ENCODE results near the gene SERPINA6.

DNA sequence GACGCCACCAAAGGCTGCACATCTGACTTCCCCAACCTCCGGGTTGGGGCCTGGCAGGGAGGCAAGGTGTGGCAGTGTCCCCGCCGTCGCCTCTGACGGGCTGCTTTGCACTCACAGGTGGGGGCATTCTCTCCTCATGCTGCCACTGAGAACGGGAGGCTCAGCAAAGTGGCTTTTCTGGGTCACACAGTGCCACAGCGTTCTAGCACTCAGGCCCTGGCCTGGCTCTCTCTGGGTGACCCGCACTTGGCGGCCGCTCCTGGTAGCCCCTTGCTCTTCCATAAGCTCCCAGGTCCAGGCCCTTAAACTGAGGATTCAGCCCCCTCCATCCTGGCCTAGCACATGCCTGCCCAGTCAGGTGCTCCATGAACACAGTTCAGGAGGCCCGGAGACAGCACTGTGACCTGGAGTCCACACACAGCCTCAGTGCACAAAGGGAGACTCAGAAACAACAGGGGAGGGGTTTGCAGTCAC lies 40.1 kb upstream of the SERPINA6 start:
- no peak for TF ChIP-seq POLR2AphosphoS5 (IDR thresholded peaks at IDR 0.05; ENCODE audit: insufficient read depth in 1 of 2, low read depth in 1 of 2)
- TF ChIP-seq, protein P1, sequence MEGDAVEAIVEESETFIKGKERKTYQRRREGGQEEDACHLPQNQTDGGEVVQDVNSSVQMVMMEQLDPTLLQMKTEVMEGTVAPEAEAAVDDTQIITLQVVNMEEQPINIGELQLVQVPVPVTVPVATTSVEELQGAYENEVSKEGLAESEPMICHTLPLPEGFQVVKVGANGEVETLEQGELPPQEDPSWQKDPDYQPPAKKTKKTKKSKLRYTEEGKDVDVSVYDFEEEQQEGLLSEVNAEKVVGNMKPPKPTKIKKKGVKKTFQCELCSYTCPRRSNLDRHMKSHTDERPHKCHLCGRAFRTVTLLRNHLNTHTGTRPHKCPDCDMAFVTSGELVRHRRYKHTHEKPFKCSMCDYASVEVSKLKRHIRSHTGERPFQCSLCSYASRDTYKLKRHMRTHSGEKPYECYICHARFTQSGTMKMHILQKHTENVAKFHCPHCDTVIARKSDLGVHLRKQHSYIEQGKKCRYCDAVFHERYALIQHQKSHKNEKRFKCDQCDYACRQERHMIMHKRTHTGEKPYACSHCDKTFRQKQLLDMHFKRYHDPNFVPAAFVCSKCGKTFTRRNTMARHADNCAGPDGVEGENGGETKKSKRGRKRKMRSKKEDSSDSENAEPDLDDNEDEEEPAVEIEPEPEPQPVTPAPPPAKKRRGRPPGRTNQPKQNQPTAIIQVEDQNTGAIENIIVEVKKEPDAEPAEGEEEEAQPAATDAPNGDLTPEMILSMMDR (IDR thresholded peaks at IDR 0.05), result no peak
